GM12891 (cell line): Measurements from ENCODE around the gene UBAP1.

Experiments
- DNase-seq: peaks from one replicate; pipeline ENCODE4 v3.0.0; 2011; ENCODE audit warnings: low spot score; ENCODE audit not compliant: insufficient read length
- FAIRE-seq: peaks from 2 replicates; lab custom pipeline; 2011; peaks lifted over from hg19 to GRCh38; lab: Jason Lieb, UNC
- PAX5 ChIP-seq: IDR thresholded peaks from 2 replicates; pipeline ENCODE4 v1.6.1; 2011; ENCODE audit warnings: low read length, moderate library complexity, mild to moderate bottlenecking; ENCODE audit not compliant: insufficient read depth, severe bottlenecking
- POLR2A ChIP-seq: IDR thresholded peaks from 2 replicates; pipeline ENCODE4 v1.6.1; 2011; ENCODE audit warnings: low read depth, low read length, control low read depth
- POLR2AphosphoS5 ChIP-seq: IDR thresholded peaks from 2 replicates; pipeline ENCODE4 v1.6.1; 2011; ENCODE audit warnings: low read depth, low read length, control low read depth
- POU2F2 ChIP-seq: IDR thresholded peaks from 2 replicates; pipeline ENCODE4 v1.6.1; 2011; ENCODE audit warnings: low read depth, mild to moderate bottlenecking, control low read depth, low read length, moderate library complexity
- SPI1 ChIP-seq: IDR thresholded peaks from 2 replicates; pipeline ENCODE4 v1.6.1; 2011; ENCODE audit warnings: low read depth, low read length, control low read depth
- TAF1 ChIP-seq: IDR thresholded peaks from 2 replicates; pipeline ENCODE4 v1.6.1; 2011; ENCODE audit warnings: low read depth, low read length, control low read depth

Gene UBAP1

DNA sequence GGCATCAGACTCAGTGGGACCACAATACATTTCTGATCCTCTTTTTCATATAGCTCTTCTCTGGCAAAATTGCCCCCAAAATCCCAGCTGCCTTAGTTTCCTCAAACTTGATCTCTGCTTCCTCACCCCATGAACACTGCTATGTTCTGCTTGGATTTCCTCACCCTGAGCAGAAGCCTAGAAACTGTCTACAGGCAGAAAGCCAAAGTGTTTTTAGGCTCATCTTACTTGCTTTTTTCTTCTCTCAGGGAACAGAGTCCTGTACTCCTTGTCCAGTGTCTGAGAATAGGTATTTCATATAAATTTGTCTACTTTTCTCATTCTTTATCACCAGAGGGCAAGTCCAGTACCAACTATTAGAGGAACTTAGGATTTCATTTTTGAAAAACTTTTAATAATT lies 21.5 kb upstream of the UBAP1 start:
- FAIRE-seq (no peak), DNase-seq (no peak)
- TF ChIP-seq POLR2AphosphoS5 (no peak), TAF1 (no peak), PAX5 (no peak), POU2F2 (no peak), POLR2A (no peak), SPI1 (no peak)

DNA sequence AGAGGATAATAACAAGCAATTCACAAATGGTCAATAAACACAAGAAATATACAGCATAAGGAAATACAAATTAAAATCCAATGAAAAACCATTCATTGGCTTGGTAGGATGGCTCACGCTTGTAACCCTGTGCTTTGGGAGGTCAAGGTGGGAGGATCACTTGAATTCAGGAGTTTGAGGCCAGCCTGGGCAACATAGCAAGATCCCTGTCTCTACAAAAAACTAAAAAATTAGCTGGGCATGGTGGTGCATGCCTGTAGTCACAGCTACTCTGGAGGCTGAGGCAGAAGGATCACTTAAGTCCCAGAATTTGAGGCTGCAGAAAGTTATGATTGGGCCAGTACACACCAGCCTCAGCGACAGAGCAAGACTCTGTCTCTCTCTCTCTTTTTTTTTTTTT lies 20.9 kb upstream of the UBAP1 start:
- DNase-seq, result no peak
- TF ChIP-seq PAX5, result no peak
- TF ChIP-seq POU2F2, result no peak
- TF ChIP-seq POLR2A, result no peak
- no peak for TF ChIP-seq SPI1
- no peak for TF ChIP-seq POLR2AphosphoS5
- no peak for TF ChIP-seq TAF1
- FAIRE-seq, result no peak

DNA sequence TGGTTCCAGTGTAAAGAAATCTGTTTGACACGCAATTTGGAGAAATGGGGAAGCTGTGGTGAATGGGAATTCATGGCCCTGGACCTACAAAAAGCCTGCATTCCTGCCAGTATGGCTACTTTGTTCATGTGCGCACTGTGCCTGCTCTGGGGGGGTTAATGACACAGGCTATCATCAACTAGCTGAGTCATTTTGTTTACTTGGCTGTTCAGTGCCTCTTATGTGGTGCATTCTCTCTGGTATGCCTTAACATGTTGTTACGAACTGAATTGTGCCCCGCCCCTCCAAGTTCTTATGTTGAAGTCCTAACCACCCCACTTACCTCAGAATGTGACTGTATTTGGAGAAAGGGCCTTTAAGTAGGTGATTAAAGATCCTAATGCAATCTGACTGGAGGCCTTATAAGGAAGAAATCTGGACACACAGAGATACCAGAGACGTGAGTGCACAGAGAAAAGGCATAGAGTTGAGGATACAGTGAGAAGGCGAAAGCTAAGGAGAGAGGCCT lies 20.4 kb upstream of the UBAP1 start:
- no peak for TF ChIP-seq SPI1
- TF ChIP-seq PAX5, result no peak
- TF ChIP-seq TAF1, result no peak
- no peak for FAIRE-seq
- DNase-seq, result no peak

DNA sequence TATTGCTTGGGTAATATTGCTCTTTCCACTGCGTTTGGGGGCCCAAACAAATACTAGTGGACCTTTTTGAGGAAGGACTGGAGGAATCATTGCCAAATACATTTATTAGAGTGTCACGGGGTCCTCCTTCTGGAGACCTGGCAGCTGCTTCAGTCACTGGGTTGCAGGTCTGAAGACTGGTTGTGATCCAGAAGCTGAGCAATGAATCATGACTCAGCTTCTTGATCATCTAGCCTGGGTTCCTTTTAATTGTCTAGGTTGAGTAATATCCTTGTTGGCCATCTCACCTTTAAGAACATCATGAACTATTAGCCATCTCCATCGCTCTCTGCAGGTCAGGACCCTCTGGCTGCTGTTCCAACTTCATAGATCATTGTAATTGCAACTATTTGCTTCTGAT lies 15.4 kb upstream of the UBAP1 start:
- FAIRE-seq (no peak), DNase-seq (no peak)
- TF ChIP-seq POLR2A, result no peak
- TF ChIP-seq TAF1, result no peak
- TF ChIP-seq POLR2AphosphoS5, result no peak
- no peak for TF ChIP-seq PAX5
- no peak for TF ChIP-seq SPI1
- TF ChIP-seq POU2F2, result no peak

DNA sequence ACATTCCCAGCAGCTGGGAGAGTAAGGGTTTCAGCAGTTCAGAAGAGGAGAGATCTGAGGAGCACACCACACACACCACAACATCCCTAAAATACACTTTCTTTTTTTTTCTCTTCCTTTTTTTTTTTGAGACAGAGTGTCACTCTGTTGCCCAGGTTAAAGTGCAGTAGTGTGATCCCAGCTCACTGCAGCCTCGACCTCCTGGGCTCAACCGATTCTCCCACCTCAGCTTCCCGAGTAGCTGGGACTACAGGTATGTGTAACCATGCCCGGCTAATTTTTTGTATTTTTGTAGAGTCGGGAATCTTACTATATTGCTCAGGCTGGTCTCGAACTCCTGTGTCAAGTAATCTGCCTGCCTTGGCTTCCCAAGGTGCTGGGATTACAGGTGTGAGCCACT lies 9.7 kb upstream of the UBAP1 start:
- TF ChIP-seq TAF1, result no peak
- no peak for TF ChIP-seq POLR2AphosphoS5
- no peak for TF ChIP-seq POLR2A
- no peak for TF ChIP-seq POU2F2
- no peak for TF ChIP-seq PAX5
- no peak for TF ChIP-seq SPI1
- no peak for FAIRE-seq
- no peak for DNase-seq

DNA sequence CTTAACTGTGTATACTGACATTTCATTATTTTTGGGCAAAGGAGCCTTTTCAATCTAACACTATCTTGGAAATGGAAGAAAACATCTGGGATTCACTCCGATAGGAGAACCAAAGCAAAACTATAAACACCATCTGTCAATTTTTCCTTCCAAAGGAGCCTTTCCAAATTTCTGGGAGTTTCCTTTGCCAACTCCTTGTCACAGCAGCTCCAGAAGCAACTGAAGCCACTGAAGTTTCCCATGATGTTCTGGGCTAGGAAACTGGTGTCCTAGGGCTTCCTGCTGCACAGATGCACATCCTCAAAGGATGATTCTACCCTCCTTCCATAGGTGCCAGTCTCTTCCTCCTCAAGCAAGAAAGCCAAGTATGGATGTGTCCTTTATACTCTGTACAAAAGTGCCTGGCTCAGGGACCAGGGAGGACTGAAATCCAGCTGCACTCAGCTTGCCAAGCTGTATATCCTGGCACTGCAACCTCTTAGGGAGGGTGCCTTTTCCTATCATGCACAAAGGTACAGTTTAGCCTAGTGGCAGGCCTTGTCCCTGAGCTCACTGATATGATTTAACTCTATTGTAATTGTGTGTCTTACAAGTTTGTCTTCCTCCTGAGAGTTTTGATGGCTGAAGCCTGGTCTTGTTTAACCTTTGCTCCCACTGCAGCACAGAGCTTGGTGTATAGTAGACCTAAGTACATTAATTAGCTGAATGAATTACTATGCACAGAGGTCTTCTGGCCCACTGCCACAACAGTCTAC lies 8.4 kb upstream of the UBAP1 start:
- TF ChIP-seq SPI1, result no peak
- TF ChIP-seq TAF1, result no peak
- no peak for TF ChIP-seq POLR2A
- TF ChIP-seq POLR2AphosphoS5, result no peak
- TF ChIP-seq PAX5, result no peak
- no peak for TF ChIP-seq POU2F2
- FAIRE-seq, result no peak
- no peak for DNase-seq

DNA sequence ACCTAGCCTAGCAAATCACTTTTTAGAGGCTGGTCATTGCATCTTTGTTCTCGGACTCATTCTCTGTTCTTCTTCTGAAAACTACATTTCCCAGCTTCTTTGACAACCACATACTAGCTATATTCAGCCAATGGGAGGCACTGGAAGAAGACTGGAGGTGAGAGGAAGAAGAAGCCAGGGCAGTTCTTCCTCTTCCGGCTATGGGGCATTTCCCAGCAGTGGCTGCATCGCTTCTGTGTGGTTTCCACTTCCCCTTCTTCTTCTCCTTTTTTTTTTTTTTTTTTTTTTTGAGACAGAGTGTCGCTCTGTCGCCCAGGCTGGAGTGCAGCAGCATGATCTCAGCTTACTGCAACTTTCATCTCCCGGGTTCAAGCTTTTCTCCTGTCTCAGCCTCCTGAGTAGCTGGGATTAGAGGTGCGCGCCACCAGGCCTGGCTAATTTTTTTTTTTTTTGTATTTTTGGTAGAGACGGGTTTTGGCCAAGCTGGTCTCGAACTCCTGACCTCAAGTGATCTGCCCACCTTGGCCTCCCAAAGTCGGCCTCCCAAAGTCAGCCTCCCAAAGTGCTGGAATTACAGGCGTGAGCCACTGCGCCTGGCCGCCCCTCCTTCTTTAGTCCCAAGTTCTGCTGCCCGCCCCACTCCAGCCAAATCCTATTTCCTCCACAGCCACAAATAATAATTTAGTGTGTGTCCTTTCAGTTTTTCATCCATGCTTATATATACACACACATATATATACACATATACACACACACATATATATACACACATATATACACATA lies 6.9 kb upstream of the UBAP1 start:
- TF ChIP-seq PAX5 (no peak), TAF1 (no peak), SPI1 (peak; percentile 84), POU2F2 (no peak), POLR2A (no peak), POLR2AphosphoS5 (no peak)
- DNase-seq, result no peak
- FAIRE-seq, result peak; percentile 33

DNA sequence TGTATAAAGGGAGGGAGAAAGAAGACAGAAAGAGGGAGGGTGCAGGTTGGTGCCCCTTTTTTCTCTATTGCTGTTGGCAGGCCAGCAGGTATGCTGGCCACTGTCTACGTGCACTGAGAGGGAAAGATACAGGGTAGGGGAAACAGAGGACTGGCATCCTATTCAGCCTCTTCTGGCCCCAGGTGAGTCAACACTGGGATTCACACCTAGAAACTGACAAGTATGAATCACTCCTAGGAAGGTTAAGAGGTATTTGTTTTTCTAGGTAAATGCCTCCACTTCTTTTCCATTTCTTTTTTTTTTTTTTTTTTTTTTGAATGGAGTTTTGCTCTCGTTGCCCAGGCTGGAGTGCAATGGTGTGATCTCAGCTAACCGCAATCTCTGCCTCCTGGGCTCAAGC lies 2.8 kb upstream of the UBAP1 start:
- TF ChIP-seq SPI1 (no peak), POLR2AphosphoS5 (no peak), TAF1 (no peak), POLR2A (no peak), POU2F2 (no peak), PAX5 (no peak)
- DNase-seq (no peak), FAIRE-seq (no peak)

DNA sequence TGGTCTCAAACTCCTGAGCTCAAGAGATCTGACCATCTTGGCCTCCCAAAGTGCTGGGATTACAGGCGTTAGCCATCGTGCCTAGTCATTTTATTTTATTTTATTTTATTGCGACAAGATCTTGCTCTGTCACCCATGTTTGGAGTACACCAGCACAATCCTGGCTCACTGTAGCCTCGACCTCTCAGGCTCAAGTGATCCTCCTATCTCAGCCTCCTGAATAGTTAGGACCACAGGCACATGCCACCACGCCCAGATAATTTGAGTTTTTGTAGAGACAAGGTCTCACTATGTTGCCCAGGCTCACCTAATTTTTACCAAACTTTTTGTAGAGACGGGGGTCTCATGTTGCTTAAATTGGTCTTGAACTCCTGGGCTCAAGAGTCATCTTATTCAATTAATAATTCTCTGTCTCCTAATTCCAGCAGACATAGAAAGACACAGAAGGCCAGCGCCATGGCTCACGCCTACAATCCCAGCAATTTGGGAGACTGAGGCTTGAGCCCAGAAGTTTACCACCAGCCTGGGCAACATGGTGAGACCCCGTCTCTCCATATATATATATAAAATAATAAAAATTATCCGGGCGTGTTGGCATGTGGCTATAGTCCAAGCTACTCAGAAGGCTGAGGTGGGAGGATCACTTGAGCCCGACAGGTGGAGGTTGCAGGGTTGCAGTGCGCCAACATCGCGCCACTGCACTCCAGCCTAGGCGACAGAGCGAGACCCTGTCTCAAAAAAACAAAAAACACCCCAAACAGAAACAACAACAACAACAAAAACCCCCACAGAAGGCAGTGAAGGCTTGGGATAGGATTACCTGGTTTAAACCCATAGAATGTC lies 1.0 kb upstream of the UBAP1 start:
- no peak for DNase-seq
- no peak for FAIRE-seq
- TF ChIP-seq SPI1 (no peak), PAX5 (no peak), TAF1 (no peak), POU2F2 (no peak), POLR2AphosphoS5 (no peak), POLR2A (no peak)
